Tibial nerve (tissue), 4 donors: ENCODE results near the gene FBXO27.

Experiments used
- CTCF ChIP-seq, 5 experiments: fragments of 200-600 bp in 3 of 5; fragments of 450-650 bp in 2 of 5; sonication (generic) in 3 of 5; IDR thresholded peaks; one replicate each; pipeline ENCODE4 v1.5.1; 2016 to 2019; ENCODE audit warnings: antibody characterized with exemption in 5 of 5, mild to moderate bottlenecking in 3 of 5, moderate library complexity in 2 of 5
- EP300 ChIP-seq, 2 donors: sonication (generic); formaldehyde crosslinking; IDR thresholded peaks; one replicate each; pipeline ENCODE4 v1.6.1; 2017; ENCODE audit warnings: antibody characterized with exemption in 2 of 2, mild to moderate bottlenecking in 1 of 2
- POLR2A ChIP-seq, 2 donors: fragments of 450-650 bp; IDR thresholded peaks; one replicate each; pipeline ENCODE4 v1.6.1; 2017; ENCODE audit warnings: antibody characterized with exemption in 2 of 2, mild to moderate bottlenecking in 2 of 2, moderate library complexity in 2 of 2

DNA sequence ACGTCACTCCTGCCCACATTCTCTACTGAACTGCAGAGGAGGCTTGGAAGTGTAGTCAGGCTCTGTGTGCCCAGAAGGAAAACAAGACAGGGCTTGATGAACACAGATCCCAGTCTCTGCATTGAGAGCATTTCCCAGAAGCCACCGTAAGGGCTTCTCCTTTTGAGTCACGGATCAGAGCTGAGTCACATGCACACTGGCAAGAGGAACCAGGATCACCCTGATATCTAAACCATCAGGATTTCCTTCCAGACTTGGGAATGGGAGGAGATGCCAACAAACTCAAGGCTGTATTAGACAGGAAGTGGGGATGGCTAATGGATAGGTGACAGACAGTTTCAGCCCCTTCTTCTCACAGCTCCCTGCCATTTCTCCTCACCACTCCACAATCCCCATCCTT, 39.1 kb downstream of the FBXO27 start:
- TF ChIP-seq EP300 (IDR thresholded peaks at IDR 0.05) (no peak), CTCF (IDR thresholded peaks at IDR 0.05) (no peak), POLR2A (IDR thresholded peaks at IDR 0.05) (no peak)
